Ectodermal cell (in vitro differentiated cells): ENCODE measurements around the gene TMEM248.
A peak's percentile ranks its signal among the peaks of the same experiment; 100 is the strongest.

Experiments used
- H3K27ac ChIP-seq: 2 replicates; pipeline ENCODE4 v1.7.0; 2013; ENCODE audit warnings: mild to moderate bottlenecking, low read depth, low read length; ENCODE audit not compliant: insufficient read depth, poor library complexity, severe bottlenecking
- H3K27me3 ChIP-seq: 2 replicates; pipeline ENCODE4 v1.7.0; 2013; ENCODE audit warnings: mild to moderate bottlenecking, low read length; ENCODE audit not compliant: insufficient read depth, control insufficient read depth, poor library complexity, severe bottlenecking
- H3K36me3 ChIP-seq: one replicate; pipeline ENCODE4 v1.7.0; 2013; ENCODE audit warnings: low read length; ENCODE audit not compliant: control insufficient read depth, insufficient read depth
- H3K4me1 ChIP-seq: one replicate; pipeline ENCODE4 v1.7.0; 2013; ENCODE audit warnings: low read length; ENCODE audit not compliant: control insufficient read depth, insufficient read depth
- H3K4me3 ChIP-seq: 2 replicates; pipeline ENCODE4 v1.7.0; 2013; ENCODE audit warnings: low read depth, low read length, control low read depth; ENCODE audit not compliant: insufficient read depth
- H3K9me3 ChIP-seq: 2 replicates; pipeline ENCODE4 v1.7.0; 2013; ENCODE audit warnings: mild to moderate bottlenecking, low read length, moderate library complexity; ENCODE audit not compliant: control insufficient read depth
- WGBS, 2 experiments: methylation state at CpG; one replicate each; pipeline ENCODE4 v1.1.7; 2013; ENCODE audit warnings: missing lambda C conversion rate in 2 of 2; 5-methylcytosine and 5-hydroxymethylcytosine counted together

TMEM248 gene

GRCh38 chr7:66921396-66921917, 432 bp downstream of the TMEM248 start:
- WGBS, 2 experiments: 0 to 1% methylated on average over 47 of the region's 47 CpGs
- H3K27me3 ChIP-seq: no peaks in the 10 kb centered on the region
- no peaks in the 10 kb centered on the region for H3K36me3 ChIP-seq
- peak overlapping the region; percentile 97 for H3K4me3 ChIP-seq
- peaks cover 7% of the 10 kb centered on the region for H3K4me1 ChIP-seq
- no peaks in the 10 kb centered on the region for H3K9me3 ChIP-seq
- H3K27ac ChIP-seq: no peak overlapping the region

- Histone ChIP-seq H3K4me3 (peak overlapping the region; percentile 97), H3K27ac (no peak overlapping the region), H3K9me3 (no peaks in the 10 kb centered on the region), H3K27me3 (no peaks in the 10 kb centered on the region), H3K4me1 (peaks cover 7% of the 10 kb centered on the region), H3K36me3 (no peaks in the 10 kb centered on the region)
- WGBS, 2 experiments: 52 to 54% methylated on average over 15 of the region's 15 CpGs
Measured at GRCh38 chr7:66921918-66922486, 977 bp downstream of the TMEM248 start.

- Histone ChIP-seq H3K36me3 (no peaks in the 10 kb centered on the region), H3K27me3 (no peaks in the 10 kb centered on the region)
- 94 to 100% methylated on average over 3 of the region's 3 CpGs for WGBS, 2 experiments
Measured at GRCh38 chr7:66925255-66925654, 4.2 kb downstream of the TMEM248 start.

DNA sequence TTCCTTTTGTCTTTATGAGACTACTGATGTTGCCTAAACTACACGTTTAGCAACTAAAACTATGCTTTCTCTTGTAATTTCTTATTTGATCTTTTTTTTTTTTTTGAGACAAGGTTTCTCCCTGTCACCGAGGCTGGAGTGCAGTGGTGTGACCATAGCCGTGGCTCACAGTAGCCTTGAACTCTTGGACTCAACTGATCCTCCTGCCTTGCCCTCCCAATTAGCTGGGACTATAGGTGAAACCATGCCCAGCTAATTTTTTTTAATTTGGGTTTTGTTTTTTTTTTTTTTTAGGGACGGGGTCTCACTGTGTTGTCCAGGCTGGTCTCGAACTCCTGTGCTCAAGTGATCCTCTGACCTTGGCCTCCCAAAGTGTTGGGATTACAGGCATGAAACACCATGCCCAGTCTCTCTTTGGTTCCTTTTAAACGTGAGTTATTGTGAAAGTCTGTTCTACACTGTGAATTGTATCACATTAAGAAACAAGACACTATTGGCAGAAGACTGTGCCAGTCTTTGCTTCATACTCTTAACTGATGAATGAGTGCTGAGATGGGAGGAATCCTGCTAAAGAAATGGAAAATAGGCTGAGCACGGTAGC, 6.4 kb downstream of the TMEM248 start:
- 88 to 92% methylated on average over 6 to 7 of the region's 7 CpGs for WGBS, 2 experiments
- Histone ChIP-seq H3K9me3 (no peaks in the 10 kb centered on the region), H3K27ac (no peak overlapping the region), H3K27me3 (no peaks in the 10 kb centered on the region), H3K4me1 (peaks cover under 1% of the 10 kb centered on the region), H3K36me3 (no peaks in the 10 kb centered on the region), H3K4me3 (no peak overlapping the region)

More at GRCh38 chr7:66925255-66925654, 4.2 kb downstream of the TMEM248 start:
- Histone ChIP-seq H3K9me3 (no peaks in the 10 kb centered on the region), H3K27ac (no peak overlapping the region), H3K4me3 (no peak overlapping the region), H3K4me1 (peaks cover 7% of the 10 kb centered on the region)

GRCh38 chr7:66928388-66928787, 7.4 kb downstream of the TMEM248 start:
- WGBS, 2 experiments: 96 to 97% methylated on average over 4 of the region's 4 CpGs
- Histone ChIP-seq H3K9me3 (no peaks in the 10 kb centered on the region), H3K4me1 (no peaks in the 10 kb centered on the region), H3K27ac (no peak overlapping the region), H3K4me3 (no peak overlapping the region), H3K27me3 (no peaks in the 10 kb centered on the region), H3K36me3 (no peaks in the 10 kb centered on the region)

GRCh38 chr7:66929165-66929564, 8.1 kb downstream of the TMEM248 start:
- no peaks in the 10 kb centered on the region for H3K36me3 ChIP-seq

GRCh38 chr7:66929935-66930334, 8.9 kb downstream of the TMEM248 start:
- H3K36me3 ChIP-seq: no peaks in the 10 kb centered on the region
- no peak overlapping the region for H3K27ac ChIP-seq
- H3K9me3 ChIP-seq: no peaks in the 10 kb centered on the region
- H3K27me3 ChIP-seq: no peaks in the 10 kb centered on the region
- 87 to 88% methylated on average over 5 of the region's 5 CpGs for WGBS, 2 experiments
- H3K4me1 ChIP-seq: no peaks in the 10 kb centered on the region
- H3K4me3 ChIP-seq: no peak overlapping the region

More at GRCh38 chr7:66929165-66929564, 8.1 kb downstream of the TMEM248 start:
- Histone ChIP-seq H3K27me3 (no peaks in the 10 kb centered on the region), H3K4me1 (no peaks in the 10 kb centered on the region), H3K27ac (no peak overlapping the region), H3K9me3 (no peaks in the 10 kb centered on the region), H3K4me3 (no peak overlapping the region)
- WGBS, 2 experiments: 93 to 95% methylated on average over 8 of the region's 8 CpGs

- Histone ChIP-seq H3K9me3 (no peaks in the 10 kb centered on the region), H3K4me3 (peak overlapping the region; percentile 3), H3K36me3 (no peaks in the 10 kb centered on the region), H3K27ac (no peak overlapping the region), H3K27me3 (no peaks in the 10 kb centered on the region), H3K4me1 (no peaks in the 10 kb centered on the region)
- WGBS, 2 experiments: 42 to 48% methylated on average over 5 of the region's 5 CpGs
Measured at GRCh38 chr7:66930341-66930740, 9.3 kb downstream of the TMEM248 start.

DNA sequence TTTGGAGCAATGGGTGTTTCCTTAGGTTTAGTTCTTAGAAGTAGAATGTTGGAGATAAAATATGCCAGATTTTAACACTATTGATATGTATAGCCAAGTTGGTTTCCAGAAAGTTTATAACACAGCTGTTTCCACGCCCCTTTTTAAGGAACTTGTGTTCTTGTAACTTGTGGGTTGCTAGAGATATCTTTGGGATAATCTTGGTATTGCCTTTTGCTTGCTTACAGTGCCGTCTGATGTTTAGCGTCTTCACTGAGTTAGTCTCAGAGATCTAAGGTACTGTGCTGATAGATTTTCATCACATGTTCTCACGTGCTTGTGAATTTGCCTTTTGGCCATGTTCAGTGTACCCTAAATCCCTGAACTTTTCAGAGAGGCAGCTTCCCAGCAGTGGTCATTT, 12.4 kb downstream of the TMEM248 start:
- no peaks in the 10 kb centered on the region for H3K27me3 ChIP-seq
- H3K4me3 ChIP-seq: no peak overlapping the region
- no peak overlapping the region for H3K27ac ChIP-seq
- no peaks in the 10 kb centered on the region for H3K9me3 ChIP-seq
- H3K4me1 ChIP-seq: no peaks in the 10 kb centered on the region
- 94 to 97% methylated on average over 4 of the region's 4 CpGs for WGBS, 2 experiments
- no peaks in the 10 kb centered on the region for H3K36me3 ChIP-seq

GRCh38 chr7:66937940-66938339, 16.9 kb downstream of the TMEM248 start:
- Histone ChIP-seq H3K27me3 (no peaks in the 10 kb centered on the region), H3K4me3 (no peak overlapping the region), H3K27ac (no peak overlapping the region), H3K9me3 (no peaks in the 10 kb centered on the region), H3K36me3 (no peaks in the 10 kb centered on the region), H3K4me1 (no peaks in the 10 kb centered on the region)
- WGBS, 2 experiments: 93 to 94% methylated on average over 4 of the region's 4 CpGs
